SK-N-SH (cell line): ENCODE data around the gene OR1I1.

ENCODE experiments used
- EZH2phosphoT487 ChIP-seq: fragments of 200-600 bp; sonication (generic); IDR thresholded peaks from 2 replicates; pipeline ENCODE4 v1.6.1; 2017; ENCODE audit warnings: low read depth, mixed run types, mild to moderate bottlenecking, antibody characterized with exemption, moderate library complexity, borderline replicate concordance
- GABPA ChIP-seq: IDR thresholded peaks from 2 replicates; pipeline ENCODE4 v1.4.0; 2012; ENCODE audit warnings: low read depth, mild to moderate bottlenecking
- JUND ChIP-seq: IDR thresholded peaks from 2 replicates; pipeline ENCODE4 v1.4.0; 2012
- RAD21 ChIP-seq: IDR thresholded peaks from 2 replicates; pipeline ENCODE4 v1.6.1; 2012; ENCODE audit warnings: mild to moderate bottlenecking, low read length
- TF ChIP-seq, protein P1 (sequence below): fragments of 200-600 bp; sonication (generic); IDR thresholded peaks from 2 replicates; pipeline ENCODE4 v1.6.1; 2017; ENCODE audit warnings: antibody characterized with exemption, mild to moderate bottlenecking, moderate library complexity

GRCh38 chr19:15074371-15074770 lies 7.6 kb upstream of the OR1I1 start:
- TF ChIP-seq, protein P1, sequence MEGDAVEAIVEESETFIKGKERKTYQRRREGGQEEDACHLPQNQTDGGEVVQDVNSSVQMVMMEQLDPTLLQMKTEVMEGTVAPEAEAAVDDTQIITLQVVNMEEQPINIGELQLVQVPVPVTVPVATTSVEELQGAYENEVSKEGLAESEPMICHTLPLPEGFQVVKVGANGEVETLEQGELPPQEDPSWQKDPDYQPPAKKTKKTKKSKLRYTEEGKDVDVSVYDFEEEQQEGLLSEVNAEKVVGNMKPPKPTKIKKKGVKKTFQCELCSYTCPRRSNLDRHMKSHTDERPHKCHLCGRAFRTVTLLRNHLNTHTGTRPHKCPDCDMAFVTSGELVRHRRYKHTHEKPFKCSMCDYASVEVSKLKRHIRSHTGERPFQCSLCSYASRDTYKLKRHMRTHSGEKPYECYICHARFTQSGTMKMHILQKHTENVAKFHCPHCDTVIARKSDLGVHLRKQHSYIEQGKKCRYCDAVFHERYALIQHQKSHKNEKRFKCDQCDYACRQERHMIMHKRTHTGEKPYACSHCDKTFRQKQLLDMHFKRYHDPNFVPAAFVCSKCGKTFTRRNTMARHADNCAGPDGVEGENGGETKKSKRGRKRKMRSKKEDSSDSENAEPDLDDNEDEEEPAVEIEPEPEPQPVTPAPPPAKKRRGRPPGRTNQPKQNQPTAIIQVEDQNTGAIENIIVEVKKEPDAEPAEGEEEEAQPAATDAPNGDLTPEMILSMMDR: no peak
- TF ChIP-seq GABPA: no peak
- no peak for TF ChIP-seq EZH2phosphoT487
- no peak for TF ChIP-seq JUND
- TF ChIP-seq RAD21: no peak
